Astrocyte (in vitro differentiated cells and primary cell): ENCODE measurements around the gene LAMB2. TPM values are rescaled to one million over a fixed set of nuclear protein-coding genes. Genes with fewer than 3 reads are reported as not detected.

Experiments used
- DNase-seq: peaks from one replicate; pipeline ENCODE4 v3.0.0-alpha.2; 2010; ENCODE audit warnings: low read depth
- FAIRE-seq: peaks from 2 replicates; lab custom pipeline; 2011; peaks lifted over from hg19 to GRCh38; lab: Jason Lieb, UNC
- H2AFZ ChIP-seq: 2 replicates; pipeline ENCODE4 v1.6.0; 2012; ENCODE audit warnings: low read depth, low read length, inconsistent platforms
- H3K27ac ChIP-seq: 2 replicates; pipeline ENCODE4 v1.5.1; 2011; ENCODE audit warnings: low read depth, low read length, inconsistent platforms
- H3K27me3 ChIP-seq: 2 replicates; pipeline ENCODE4 v1.6.0; 2011; ENCODE audit warnings: low read length, inconsistent platforms; ENCODE audit not compliant: insufficient read depth
- H3K36me3 ChIP-seq: 2 replicates; pipeline ENCODE4 v1.5.1; 2011; ENCODE audit warnings: low read length, inconsistent platforms; ENCODE audit not compliant: insufficient read depth
- H3K4me1 ChIP-seq: 2 replicates; pipeline ENCODE4 v1.5.1; 2011; ENCODE audit warnings: low read length, inconsistent platforms; ENCODE audit not compliant: insufficient read depth
- H3K4me2 ChIP-seq: 2 replicates; pipeline ENCODE4 v1.6.0; 2012; ENCODE audit warnings: low read length, inconsistent platforms
- H3K4me3 ChIP-seq: 2 replicates; pipeline ENCODE4 v1.5.1; 2011; ENCODE audit warnings: low read depth, mild to moderate bottlenecking, low read length, inconsistent platforms; ENCODE audit not compliant: insufficient read depth
- H3K79me2 ChIP-seq: 2 replicates; pipeline ENCODE4 v1.6.0; 2012; ENCODE audit warnings: mild to moderate bottlenecking, low read length, inconsistent platforms; ENCODE audit not compliant: insufficient read depth
- H3K9ac ChIP-seq: 2 replicates; pipeline ENCODE4 v1.6.0; 2012; ENCODE audit warnings: mild to moderate bottlenecking, low read length, inconsistent platforms
- H3K9me3 ChIP-seq: 2 replicates; pipeline ENCODE4 v1.5.1; 2012; ENCODE audit warnings: low read depth, mild to moderate bottlenecking, low read length, inconsistent platforms; ENCODE audit not compliant: insufficient read depth
- H4K20me1 ChIP-seq: 2 replicates; pipeline ENCODE4 v1.6.0; 2012; ENCODE audit warnings: low read length, inconsistent platforms; ENCODE audit not compliant: insufficient read depth
- H3K27ac Mint-ChIP-seq: one replicate; pipeline ENCODE4 v1.8.0; 2021; ENCODE audit warnings: mild to moderate bottlenecking, mixed read lengths; ENCODE audit not compliant: unreplicated experiment
- H3K27me3 Mint-ChIP-seq: one replicate; pipeline ENCODE4 v1.8.0; 2021; ENCODE audit warnings: low read depth, mixed read lengths; ENCODE audit not compliant: unreplicated experiment
- H3K36me3 Mint-ChIP-seq: one replicate; pipeline ENCODE4 v1.8.0; 2021; ENCODE audit warnings: low read depth, mixed read lengths; ENCODE audit not compliant: unreplicated experiment
- H3K4me1 Mint-ChIP-seq: one replicate; pipeline ENCODE4 v1.8.0; 2021; ENCODE audit warnings: low read depth, mixed read lengths; ENCODE audit not compliant: unreplicated experiment
- H3K4me3 Mint-ChIP-seq: one replicate; pipeline ENCODE4 v1.8.0; 2021; ENCODE audit warnings: mild to moderate bottlenecking, moderate library complexity, mixed read lengths; ENCODE audit not compliant: unreplicated experiment
- H3K9me3 Mint-ChIP-seq: one replicate; pipeline ENCODE4 v1.8.0; 2021; ENCODE audit warnings: mild to moderate bottlenecking, mixed read lengths; ENCODE audit not compliant: unreplicated experiment
- EZH2 ChIP-seq: IDR thresholded peaks from 2 replicates; pipeline ENCODE4 v1.6.1; 2012; ENCODE audit warnings: mild to moderate bottlenecking, low read length, inconsistent platforms; ENCODE audit not compliant: insufficient read depth
- total RNA-seq: library from RNA; stranded (reverse); gene quantifications from 2 replicates; pipeline ENCODE4 v1.2.1, GENCODE V29; 2021
- TF ChIP-seq, protein P1 (sequence below): IDR thresholded peaks from 2 replicates; pipeline ENCODE4 v1.5.1; 2011; ENCODE audit warnings: low read depth, mild to moderate bottlenecking, inconsistent platforms, low read length, moderate library complexity; ENCODE audit not compliant: insufficient read depth

The LAMB2 gene
- total RNA-seq, 1 donor from 2014 or later, result 344 TPM

- Histone ChIP-seq H3K36me3 (peaks cover 41% of the 10 kb centered on the region), H3K27me3 (no peaks in the 10 kb centered on the region), H3K4me2 (no peak overlapping the region), H3K27ac (no peak overlapping the region), H3K4me1 (peaks cover 14% of the 10 kb centered on the region), H4K20me1 (peaks cover 46% of the 10 kb centered on the region), H2AFZ (no peak overlapping the region), H3K9ac (no peak overlapping the region), H3K4me3 (no peak overlapping the region), H3K79me2 (peaks cover 19% of the 10 kb centered on the region), H3K9me3 (no peaks in the 10 kb centered on the region)
- no peaks in the 10 kb centered on the region for H3K9me3 Mint-ChIP-seq
- H3K27me3 Mint-ChIP-seq, result no peaks in the 10 kb centered on the region
- no peak overlapping the region for H3K27ac Mint-ChIP-seq
- H3K36me3 Mint-ChIP-seq, result peaks cover 19% of the 10 kb centered on the region
- peaks cover 8% of the 10 kb centered on the region for H3K4me1 Mint-ChIP-seq
- TF ChIP-seq, protein P1, sequence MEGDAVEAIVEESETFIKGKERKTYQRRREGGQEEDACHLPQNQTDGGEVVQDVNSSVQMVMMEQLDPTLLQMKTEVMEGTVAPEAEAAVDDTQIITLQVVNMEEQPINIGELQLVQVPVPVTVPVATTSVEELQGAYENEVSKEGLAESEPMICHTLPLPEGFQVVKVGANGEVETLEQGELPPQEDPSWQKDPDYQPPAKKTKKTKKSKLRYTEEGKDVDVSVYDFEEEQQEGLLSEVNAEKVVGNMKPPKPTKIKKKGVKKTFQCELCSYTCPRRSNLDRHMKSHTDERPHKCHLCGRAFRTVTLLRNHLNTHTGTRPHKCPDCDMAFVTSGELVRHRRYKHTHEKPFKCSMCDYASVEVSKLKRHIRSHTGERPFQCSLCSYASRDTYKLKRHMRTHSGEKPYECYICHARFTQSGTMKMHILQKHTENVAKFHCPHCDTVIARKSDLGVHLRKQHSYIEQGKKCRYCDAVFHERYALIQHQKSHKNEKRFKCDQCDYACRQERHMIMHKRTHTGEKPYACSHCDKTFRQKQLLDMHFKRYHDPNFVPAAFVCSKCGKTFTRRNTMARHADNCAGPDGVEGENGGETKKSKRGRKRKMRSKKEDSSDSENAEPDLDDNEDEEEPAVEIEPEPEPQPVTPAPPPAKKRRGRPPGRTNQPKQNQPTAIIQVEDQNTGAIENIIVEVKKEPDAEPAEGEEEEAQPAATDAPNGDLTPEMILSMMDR, result no peak
- TF ChIP-seq EZH2, result no peak
- FAIRE-seq (no peak), DNase-seq (no peak)
- H3K4me3 Mint-ChIP-seq, result no peak overlapping the region
Measured at GRCh38 chr3:49122886-49123545, 9.8 kb downstream of the LAMB2 start.

DNA sequence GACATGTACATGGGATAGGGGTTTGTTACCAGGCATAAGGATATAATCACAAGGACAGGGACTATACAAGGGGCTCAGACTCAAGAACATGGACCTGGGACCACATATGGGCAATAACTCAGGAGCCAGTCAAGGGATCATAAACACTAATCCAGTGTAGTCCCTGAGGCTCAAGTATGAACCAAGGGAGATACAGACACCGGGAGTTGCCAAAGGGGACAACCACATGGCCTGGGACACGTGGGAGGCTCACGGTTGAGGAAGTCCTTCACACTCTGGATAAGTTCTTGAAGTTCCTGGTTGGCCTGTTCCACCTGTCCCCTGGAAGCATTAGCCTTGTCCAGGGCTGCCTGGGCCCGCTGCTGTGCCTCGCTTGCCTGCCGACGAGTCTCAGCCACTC is 10.4 kb downstream of the LAMB2 start:
- Histone ChIP-seq H3K27ac (no peak overlapping the region), H3K9me3 (no peaks in the 10 kb centered on the region), H2AFZ (no peak overlapping the region), H3K27me3 (no peaks in the 10 kb centered on the region), H3K4me1 (peaks cover 14% of the 10 kb centered on the region), H4K20me1 (peaks cover 45% of the 10 kb centered on the region), H3K36me3 (peaks cover 46% of the 10 kb centered on the region), H3K4me3 (no peak overlapping the region), H3K9ac (no peak overlapping the region), H3K79me2 (peaks cover 21% of the 10 kb centered on the region), H3K4me2 (no peak overlapping the region)
- Mint-ChIP-seq H3K4me3 (peak overlapping the region; percentile 92), H3K27me3 (no peaks in the 10 kb centered on the region), H3K36me3 (peaks cover 22% of the 10 kb centered on the region), H3K27ac (no peak overlapping the region), H3K9me3 (no peaks in the 10 kb centered on the region), H3K4me1 (peaks cover 8% of the 10 kb centered on the region)
- TF ChIP-seq EZH2, result no peak
- TF ChIP-seq, protein P1, result no peak
- FAIRE-seq (no peak), DNase-seq (no peak)

GRCh38 chr3:49122022-49122421 is 10.8 kb downstream of the LAMB2 start:
- Mint-ChIP-seq H3K4me1 (peaks cover 8% of the 10 kb centered on the region), H3K36me3 (peaks cover 18% of the 10 kb centered on the region)

More at GRCh38 chr3:49122022-49122421, 10.8 kb downstream of the LAMB2 start:
- no peak overlapping the region for H3K27ac Mint-ChIP-seq
- H3K4me1 ChIP-seq, result peaks cover 14% of the 10 kb centered on the region
- FAIRE-seq (no peak), DNase-seq (no peak)
- peaks cover 46% of the 10 kb centered on the region for H3K36me3 ChIP-seq
- no peak overlapping the region for H3K9ac ChIP-seq
- no peak overlapping the region for H3K4me2 ChIP-seq
- H3K9me3 ChIP-seq, result no peaks in the 10 kb centered on the region
- no peaks in the 10 kb centered on the region for H3K9me3 Mint-ChIP-seq
- peaks cover 23% of the 10 kb centered on the region for H3K79me2 ChIP-seq
- no peaks in the 10 kb centered on the region for H3K27me3 ChIP-seq
- peak overlapping the region; percentile 92 for H3K4me3 Mint-ChIP-seq
- peaks cover 44% of the 10 kb centered on the region for H4K20me1 ChIP-seq
- H3K27me3 Mint-ChIP-seq, result no peaks in the 10 kb centered on the region
- no peak overlapping the region for H3K27ac ChIP-seq
- TF ChIP-seq, protein P1, result no peak
- no peak for TF ChIP-seq EZH2
- no peak overlapping the region for H3K4me3 ChIP-seq
- H2AFZ ChIP-seq, result no peak overlapping the region
